GM23338 (cell line): ENCODE results near the gene CEP70. TPM values are rescaled to one million over a fixed set of nuclear protein-coding genes. Genes with fewer than 3 reads are reported as not detected.

Experiments
- ATAC-seq: fragments of 200-7000 bp; cut with Tn5 transposase; 3 replicates; pipeline ENCODE4 v1.9.1; 2020
- DNase-seq: peaks from one replicate; pipeline ENCODE4 v3.0.0-alpha.2; 2015; ENCODE audit warnings: low spot score
- H2AFZ ChIP-seq: fragments of 200-600 bp; sonication (generic); 2 replicates; pipeline ENCODE4 v1.8.0; 2016; ENCODE audit warnings: antibody characterized with exemption, mild to moderate bottlenecking, moderate library complexity
- H3F3A ChIP-seq: fragments of 200-600 bp; sonication (generic); replicated peaks from 2 replicates; pipeline ENCODE4 v1.8.0; 2017; ENCODE audit warnings: antibody characterized with exemption, mixed run types, low read depth
- H3K27ac ChIP-seq: fragments of 200-600 bp; sonication (generic); 2 replicates; pipeline ENCODE4 v1.6.1; 2016; ENCODE audit warnings: low read depth
- H3K27me3 ChIP-seq: fragments of 200-600 bp; sonication (generic); 2 replicates; pipeline ENCODE4 v1.8.0; 2016; ENCODE audit warnings: mild to moderate bottlenecking, mixed run types, moderate library complexity; ENCODE audit not compliant: insufficient read depth
- H3K36me3 ChIP-seq: fragments of 200-600 bp; sonication (generic); 2 replicates; pipeline ENCODE4 v1.8.0; 2016; ENCODE audit warnings: mild to moderate bottlenecking; ENCODE audit not compliant: insufficient read depth
- H3K4me1 ChIP-seq: fragments of 200-600 bp; sonication (generic); 2 replicates; pipeline ENCODE4 v1.8.0; 2016; ENCODE audit warnings: mild to moderate bottlenecking, moderate library complexity; ENCODE audit not compliant: insufficient read depth
- H3K4me2 ChIP-seq: fragments of 200-600 bp; sonication (generic); 2 replicates; pipeline ENCODE4 v1.7.1; 2017; ENCODE audit warnings: mixed run types
- H3K4me3 ChIP-seq: fragments of 200-600 bp; sonication (generic); 2 replicates; pipeline ENCODE4 v1.6.1; 2016; ENCODE audit warnings: mixed run types
- H3K79me2 ChIP-seq: fragments of 200-600 bp; sonication (generic); replicated peaks from 2 replicates; pipeline ENCODE4 v1.8.0; 2017; ENCODE audit warnings: mild to moderate bottlenecking; ENCODE audit not compliant: insufficient read depth
- H3K9me2 ChIP-seq: fragments of 200-600 bp; sonication (generic); 2 replicates; pipeline ENCODE4 v1.8.0; 2017; ENCODE audit not compliant: insufficient read depth
- H4K20me1 ChIP-seq: fragments of 200-600 bp; sonication (generic); replicated peaks from 2 replicates; pipeline ENCODE4 v1.8.0; 2017; ENCODE audit warnings: mild to moderate bottlenecking; ENCODE audit not compliant: insufficient read depth
- H3K27ac Mint-ChIP-seq: 2 replicates; pipeline ENCODE4 v1.8.0; 2020; ENCODE audit warnings: inconsistent platforms, mild to moderate bottlenecking, moderate library complexity, mixed read lengths
- H3K27me3 Mint-ChIP-seq: 3 replicates; pipeline ENCODE4 v1.8.0; 2022; ENCODE audit warnings: low read depth, mild to moderate bottlenecking, moderate library complexity, mixed read lengths, inconsistent platforms; ENCODE audit not compliant: insufficient read depth, poor library complexity
- H3K36me3 Mint-ChIP-seq: 3 replicates; pipeline ENCODE4 v1.8.0; 2021; ENCODE audit warnings: low read depth, mild to moderate bottlenecking, inconsistent platforms, moderate library complexity, mixed read lengths
- H3K4me1 Mint-ChIP-seq: 3 replicates; pipeline ENCODE4 v1.8.0; 2020; ENCODE audit warnings: mild to moderate bottlenecking, inconsistent platforms, mixed read lengths
- H3K4me3 Mint-ChIP-seq: 3 replicates; pipeline ENCODE4 v1.8.0; 2021; ENCODE audit warnings: moderate library complexity, mild to moderate bottlenecking, inconsistent platforms, mixed read lengths
- H3K9me3 Mint-ChIP-seq: 3 replicates; pipeline ENCODE4 v1.8.0; 2020; ENCODE audit warnings: moderate library complexity, mild to moderate bottlenecking, inconsistent platforms, mixed read lengths
- CREB1 ChIP-seq: fragments of 250-450 bp; sonication (Bioruptor Pico); IDR thresholded peaks from 2 replicates; pipeline ENCODE4 v1.5.0; 2020; ENCODE audit warnings: low read depth, mild to moderate bottlenecking, moderate library complexity
- CTCF ChIP-seq, 2 experiments: fragments of 200-600 bp in 1 of 2; sonication (generic) in 1 of 2; conservative IDR thresholded peaks; 2 replicates each; pipeline versions ENCODE4 v1.5.1 to v1.6.1; 2016 to 2017; ENCODE audit warnings: antibody characterized with exemption in 2 of 2, low read depth in 2 of 2, mild to moderate bottlenecking in 2 of 2, moderate library complexity in 1 of 2
- EZH2 ChIP-seq: fragments of 200-600 bp; sonication (generic); IDR thresholded peaks from one replicate; pipeline ENCODE4 v1.8.0; 2017; ENCODE audit warnings: antibody characterized with exemption, mild to moderate bottlenecking, low read depth; ENCODE audit not compliant: unreplicated experiment
- EZH2phosphoT487 ChIP-seq: fragments of 200-600 bp; sonication (generic); IDR thresholded peaks from one replicate; pipeline ENCODE4 v1.8.1; 2018; ENCODE audit warnings: antibody characterized with exemption; ENCODE audit not compliant: unreplicated experiment
- JUNB ChIP-seq: IDR thresholded peaks from one replicate; pipeline ENCODE4 v1.6.1; 2016; ENCODE audit warnings: antibody characterized with exemption; ENCODE audit not compliant: unreplicated experiment
- NANOG ChIP-seq: IDR thresholded peaks from 2 replicates; pipeline ENCODE4 v1.6.1; 2016; ENCODE audit warnings: antibody characterized with exemption, borderline replicate concordance
- POLR2AphosphoS5 ChIP-seq: IDR thresholded peaks from 2 replicates; pipeline ENCODE4 v1.6.1; 2016; ENCODE audit warnings: antibody characterized with exemption, low read depth
- REST ChIP-seq: IDR thresholded peaks from one replicate; pipeline ENCODE4 v1.6.1; 2018; ENCODE audit warnings: antibody characterized with exemption; ENCODE audit not compliant: unreplicated experiment
- STAT1 ChIP-seq: IDR thresholded peaks from one replicate; pipeline ENCODE4 v1.6.1; 2016; ENCODE audit warnings: antibody characterized with exemption; ENCODE audit not compliant: unreplicated experiment
- ZNF114 ChIP-seq: fragments of 250-450 bp; sonication (Bioruptor Pico); IDR thresholded peaks from 2 replicates; pipeline ENCODE4 v1.5.0; 2020; ENCODE audit warnings: mild to moderate bottlenecking, moderate library complexity
- ZNF331 ChIP-seq: fragments of 250-450 bp; sonication (Bioruptor Pico); IDR thresholded peaks from 2 replicates; pipeline ENCODE4 v1.5.0; 2020; ENCODE audit warnings: low read depth, mild to moderate bottlenecking, moderate library complexity
- ZNF462 ChIP-seq: fragments of 250-450 bp; sonication (Bioruptor Pico); IDR thresholded peaks from 2 replicates; pipeline ENCODE4 v1.5.0; 2020; ENCODE audit warnings: mild to moderate bottlenecking, moderate library complexity
- polyA plus RNA-seq: library from polyadenylated mRNA; unstranded; fragments of >200 nt; fragmentation: Nextera tagmentation; extraction: Ambion mirVana; gene quantifications from 2 replicates; pipeline ENCODE4 v1.2.1, GENCODE V29; 2016
- total RNA-seq: library from RNA; depleted of rRNA; stranded (reverse); fragments of >200 nt; shearing (Covaris generic); gene quantifications from 2 replicates; pipeline ENCODE4 v1.2.3, GENCODE V29; 2014

CEP70 gene
- total and polyA plus RNA-seq, 2 experiments from 2014 or later, result 28.8 to 31.4 TPM

GRCh38 chr3:138498991-138499390 lies 95.1 kb downstream of the CEP70 start:
- peaks cover 11% of the 10 kb centered on the region for H3K4me1 Mint-ChIP-seq
- Histone ChIP-seq H3K27ac (no peak overlapping the region), H4K20me1 (no peaks in the 10 kb centered on the region), H3K27me3 (no peaks in the 10 kb centered on the region), H3F3A (no peaks in the 10 kb centered on the region), H3K4me1 (0 out of 2 replicates have a peak, but pooled peaks cover 7% of the 10 kb centered on the region), H3K4me2 (no peak overlapping the region), H2AFZ (no peak overlapping the region), H3K36me3 (no peaks in the 10 kb centered on the region), H3K9me2 (no peaks in the 10 kb centered on the region), H3K4me3 (no peak overlapping the region), H3K79me2 (no peaks in the 10 kb centered on the region)
- H3K27ac Mint-ChIP-seq, result no peak overlapping the region
- H3K36me3 Mint-ChIP-seq, result peaks cover 5% of the 10 kb centered on the region; the same call in 1 of the 3 replicates
- H3K4me3 Mint-ChIP-seq, result no peak overlapping the region
- TF ChIP-seq POLR2AphosphoS5 (no peak), ZNF114 (CRISPR knock-in tag) (no peak), ZNF331 (CRISPR knock-in tag) (no peak), EZH2phosphoT487 (no peak), CREB1 (CRISPR knock-in tag) (no peak), ZNF462 (CRISPR knock-in tag) (no peak), STAT1 (no peak), NANOG (no peak)
- H3K27me3 Mint-ChIP-seq, result no peaks in the 10 kb centered on the region
- no peak for ATAC-seq
- H3K9me3 Mint-ChIP-seq, result no peaks in the 10 kb centered on the region
- no peak for DNase-seq

GRCh38 chr3:138497851-138498250 lies 96.2 kb downstream of the CEP70 start:
- Mint-ChIP-seq H3K9me3 (no peaks in the 10 kb centered on the region), H3K4me1 (peaks cover 11% of the 10 kb centered on the region), H3K27ac (no peak overlapping the region), H3K27me3 (no peaks in the 10 kb centered on the region), H3K4me3 (no peak overlapping the region), H3K36me3 (peaks cover 8% of the 10 kb centered on the region; the same call in 2 of the 3 replicates)
- no peak overlapping the region for H3K27ac ChIP-seq
- no peaks in the 10 kb centered on the region for H4K20me1 ChIP-seq
- DNase-seq, result no peak
- no peaks in the 10 kb centered on the region for H3K27me3 ChIP-seq
- H2AFZ ChIP-seq, result no peak overlapping the region
- no peak overlapping the region for H3K4me3 ChIP-seq
- H3K4me2 ChIP-seq, result no peak overlapping the region
- H3F3A ChIP-seq, result no peaks in the 10 kb centered on the region
- no peaks in the 10 kb centered on the region for H3K79me2 ChIP-seq
- H3K9me2 ChIP-seq, result no peaks in the 10 kb centered on the region
- 0 out of 2 replicates have a peak, but pooled peaks cover 7% of the 10 kb centered on the region for H3K4me1 ChIP-seq
- no peak for ATAC-seq
- H3K36me3 ChIP-seq, result no peaks in the 10 kb centered on the region
- TF ChIP-seq REST (no peak), CTCF (conservative IDR thresholded peaks at IDR 0.05; ENCODE audit: low read depth in 2 of 2) (no peak), EZH2 (no peak), JUNB (no peak), POLR2AphosphoS5 (no peak)
